Measurements from ENCODE around the gene PFDN1. TPM values are rescaled to one million over a fixed set of nuclear protein-coding genes. Genes with fewer than 3 reads are reported as not detected.
"Not testable (repeated sequence)": the region's sequence is repeated elsewhere in the genome, so short reads cannot be mapped to it uniquely, and the experiment has no call there.

PFDN1 gene
- total RNA-seq, 1 donor from 2014 or later, result 173 TPM

GRCh38 chr5:140202610-140203009, 100.3 kb downstream of the PFDN1 start:
- no peak for TF ChIP-seq CTCF (conservative IDR thresholded peaks at IDR 0.05; ENCODE audit: low read depth, low read length)
- no peak for DNase-seq (ENCODE audit: low read depth)
- no peak overlapping the region for H3K4me3 ChIP-seq (ENCODE audit: low read depth, low read length)

- no peak for DNase-seq (ENCODE audit: low read depth)
- no peak for TF ChIP-seq CTCF (conservative IDR thresholded peaks at IDR 0.05; ENCODE audit: low read depth, low read length)
- no peak overlapping the region for H3K4me3 ChIP-seq (ENCODE audit: low read depth, low read length)
These were observed 100.8 kb downstream of the PFDN1 start for GRCh38 chr5:140202078-140202477.

GRCh38 chr5:140198915-140199314, 104.0 kb downstream of the PFDN1 start:
- not testable (repeated sequence) for DNase-seq (ENCODE audit: low read depth); H3K4me3 ChIP-seq (ENCODE audit: low read depth, low read length)

DNA sequence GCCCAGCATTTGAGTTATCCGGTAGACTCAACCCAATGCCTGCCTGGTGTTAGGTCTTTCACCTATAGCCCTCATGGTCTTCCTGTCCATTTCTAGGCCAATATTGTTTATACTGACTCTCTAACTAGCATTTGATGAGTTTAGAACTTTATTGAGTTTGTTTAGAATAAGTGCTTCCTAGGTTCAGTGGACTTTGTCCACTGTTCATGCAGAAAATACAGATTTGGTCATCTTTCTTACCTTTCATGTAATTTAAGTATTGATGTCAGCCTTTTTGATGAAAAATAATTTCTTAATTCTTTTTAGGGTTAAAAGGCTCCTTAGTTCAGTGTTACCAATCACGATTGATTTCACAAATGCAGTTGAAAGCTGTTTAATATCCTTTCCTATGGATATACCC, 105.9 kb downstream of the PFDN1 start:
- TF ChIP-seq CTCF (conservative IDR thresholded peaks at IDR 0.05; ENCODE audit: low read depth, low read length), result no peak
- no peak for DNase-seq (ENCODE audit: low read depth)
- no peak overlapping the region for H3K4me3 ChIP-seq (ENCODE audit: low read depth, low read length)

GRCh38 chr5:140196115-140196814, 106.6 kb downstream of the PFDN1 start:
- no peak for TF ChIP-seq CTCF (conservative IDR thresholded peaks at IDR 0.05; ENCODE audit: low read depth, low read length)
- no peak overlapping the region for H3K4me3 ChIP-seq (ENCODE audit: low read depth, low read length)
- no peak for DNase-seq (ENCODE audit: low read depth)

Other genes with a start within 250 kb of the PFDN1 start
- gene PURA, start 189.0 kb downstream of the PFDN1 start, total RNA-seq, result 6.1 and 7.7 TPM in 2 replicates
- gene IGIP, start 177.2 kb downstream of the PFDN1 start, total RNA-seq, result 1.1 and 1.5 TPM in 2 replicates
- 57.4 and 161 TPM in 2 replicates for gene CYSTM1, start 127.9 kb downstream of the PFDN1 start, total RNA-seq
- 25.0 and 25.6 TPM in 2 replicates for gene HBEGF, start 43.5 kb upstream of the PFDN1 start, total RNA-seq
- gene SLC4A9, start 57.1 kb upstream of the PFDN1 start, total RNA-seq, result not detected in 2 replicates
- 28.4 and 32.6 TPM in 2 replicates for gene ANKHD1, start 98.7 kb upstream of the PFDN1 start, total RNA-seq
- 2.8 and 5.2 TPM in 2 replicates for gene EIF4EBP3, start 244.6 kb upstream of the PFDN1 start, total RNA-seq

Measured in epithelial cell of proximal tubule (primary cell).